ENCODE measurements around the gene RPL28.

- no peak for TF ChIP-seq GATA2 (IDR thresholded peaks at IDR 0.05; ENCODE audit: low read depth, low read length)
- no peak for TF ChIP-seq GATA3 (IDR thresholded peaks at IDR 0.05; ENCODE audit: low read depth, low read length)
Measured at GRCh38 chr19:55341595-55342531, 43.9 kb upstream of the RPL28 start.
